Sigmoid colon (tissue), 4 donors: ENCODE data around the gene ANKHD1.
A peak's percentile ranks its signal among the peaks of the same experiment; 100 is the strongest.

Experiments used
- POLR2A ChIP-seq, 2 donors: fragments of 450-650 bp; IDR thresholded peaks; one replicate each; pipeline ENCODE4 v1.6.1; 2016; ENCODE audit warnings: antibody characterized with exemption in 2 of 2, mild to moderate bottlenecking in 2 of 2, moderate library complexity in 2 of 2
- POLR2AphosphoS5 ChIP-seq, 4 donors: sonication (generic); formaldehyde crosslinking; IDR thresholded peaks; one replicate each; pipeline ENCODE4 v1.6.1; 2017; ENCODE audit warnings: antibody characterized with exemption in 4 of 4
- TF ChIP-seq, protein P1 (sequence below), 4 experiments: fragments of 450-650 bp in 3 of 4; fragments of 200-600 bp in 1 of 4; IDR thresholded peaks; one replicate each; pipeline ENCODE4 v1.5.1; 2016 to 2019; ENCODE audit warnings: antibody characterized with exemption in 4 of 4, mild to moderate bottlenecking in 3 of 4, moderate library complexity in 2 of 4

DNA sequence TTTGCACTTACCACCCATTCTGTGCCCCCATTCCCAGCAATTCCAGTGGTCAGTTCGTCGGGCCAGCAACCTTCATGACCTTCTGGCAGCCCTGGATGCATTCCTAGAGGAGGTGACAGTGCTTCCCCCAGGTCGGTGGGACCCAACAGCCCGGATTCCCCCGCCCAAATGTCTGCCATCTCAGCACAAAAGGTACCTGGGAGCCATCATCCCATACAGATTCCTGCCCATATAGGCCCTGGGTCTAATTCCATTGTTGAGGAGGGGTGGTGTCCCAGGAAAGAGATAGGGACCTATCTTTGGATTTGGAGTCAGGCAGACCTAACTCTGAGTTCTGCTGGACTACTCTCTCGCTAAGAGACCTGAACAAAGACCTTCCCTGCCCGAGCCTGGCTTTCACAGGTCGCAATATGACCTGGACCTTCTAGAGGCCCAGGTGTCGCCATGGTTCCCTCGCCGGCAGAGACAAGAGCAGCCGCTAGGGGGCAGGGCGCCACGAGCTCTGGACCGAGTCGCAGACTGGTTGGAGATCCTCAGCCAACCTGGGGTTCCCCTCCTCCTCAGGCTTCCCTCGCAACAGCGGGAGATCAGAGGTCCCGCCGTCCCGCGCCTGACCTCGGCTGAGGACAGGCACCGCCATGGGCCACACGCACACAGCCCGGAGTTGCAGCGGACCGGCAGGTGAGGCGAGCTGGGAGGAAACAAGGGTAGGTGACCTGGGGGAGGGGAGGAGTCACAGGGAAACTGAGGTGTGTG is 38.6 kb upstream of the ANKHD1 start:
- no peak for TF ChIP-seq POLR2A (IDR thresholded peaks at IDR 0.05)
- TF ChIP-seq, protein P1, sequence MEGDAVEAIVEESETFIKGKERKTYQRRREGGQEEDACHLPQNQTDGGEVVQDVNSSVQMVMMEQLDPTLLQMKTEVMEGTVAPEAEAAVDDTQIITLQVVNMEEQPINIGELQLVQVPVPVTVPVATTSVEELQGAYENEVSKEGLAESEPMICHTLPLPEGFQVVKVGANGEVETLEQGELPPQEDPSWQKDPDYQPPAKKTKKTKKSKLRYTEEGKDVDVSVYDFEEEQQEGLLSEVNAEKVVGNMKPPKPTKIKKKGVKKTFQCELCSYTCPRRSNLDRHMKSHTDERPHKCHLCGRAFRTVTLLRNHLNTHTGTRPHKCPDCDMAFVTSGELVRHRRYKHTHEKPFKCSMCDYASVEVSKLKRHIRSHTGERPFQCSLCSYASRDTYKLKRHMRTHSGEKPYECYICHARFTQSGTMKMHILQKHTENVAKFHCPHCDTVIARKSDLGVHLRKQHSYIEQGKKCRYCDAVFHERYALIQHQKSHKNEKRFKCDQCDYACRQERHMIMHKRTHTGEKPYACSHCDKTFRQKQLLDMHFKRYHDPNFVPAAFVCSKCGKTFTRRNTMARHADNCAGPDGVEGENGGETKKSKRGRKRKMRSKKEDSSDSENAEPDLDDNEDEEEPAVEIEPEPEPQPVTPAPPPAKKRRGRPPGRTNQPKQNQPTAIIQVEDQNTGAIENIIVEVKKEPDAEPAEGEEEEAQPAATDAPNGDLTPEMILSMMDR (IDR thresholded peaks at IDR 0.05) = peak; percentile 34 to 92 (median 68)
- no peak for TF ChIP-seq POLR2AphosphoS5 (IDR thresholded peaks at IDR 0.05)
